ENCODE measurements around the gene GHR.

The GHR gene

GRCh38 chr5:42487077-42487476, 63.8 kb downstream of the GHR start:
- Histone ChIP-seq H4K20me1 (ENCODE audit: insufficient read depth) (no peaks in the 10 kb centered on the region), H3K27me3 (ENCODE audit: insufficient read depth, low read depth) (no peaks in the 10 kb centered on the region), H3K27ac (no peak overlapping the region)

GRCh38 chr5:42487821-42488220, 64.6 kb downstream of the GHR start:
- no peak overlapping the region for H3K4me2 ChIP-seq
- no peaks in the 10 kb centered on the region for H4K20me1 ChIP-seq (ENCODE audit: insufficient read depth)
- peaks cover 13% of the 10 kb centered on the region for H3K4me1 ChIP-seq (ENCODE audit: low read depth, poor library complexity, severe bottlenecking)
- no peaks in the 10 kb centered on the region for H3K27me3 ChIP-seq (ENCODE audit: insufficient read depth, low read depth)
- no peaks in the 10 kb centered on the region for H3K79me2 ChIP-seq (ENCODE audit: insufficient read depth, low read depth)
- no peak overlapping the region for H3K4me3 ChIP-seq (IDR thresholded peaks at IDR 0.05; ENCODE audit: insufficient read depth, low read depth, low read length)
- no peak overlapping the region for H3K27ac ChIP-seq
- TF ChIP-seq CTCF (conservative IDR thresholded peaks at IDR 0.05; ENCODE audit: low read depth, low read length) = no peak
- H3K9ac ChIP-seq = no peak overlapping the region
- no peak overlapping the region for H2AFZ ChIP-seq (ENCODE audit: low read depth)
- no peaks in the 10 kb centered on the region for H3K36me3 ChIP-seq (ENCODE audit: insufficient read depth)

More at GRCh38 chr5:42487077-42487476, 63.8 kb downstream of the GHR start:
- Histone ChIP-seq H3K4me2 (no peak overlapping the region), H3K4me1 (ENCODE audit: low read depth, poor library complexity, severe bottlenecking) (peaks cover 13% of the 10 kb centered on the region), H2AFZ (ENCODE audit: low read depth) (no peak overlapping the region), H3K9ac (no peak overlapping the region), H3K4me3 (IDR thresholded peaks at IDR 0.05; ENCODE audit: insufficient read depth, low read depth, low read length) (no peak overlapping the region), H3K79me2 (ENCODE audit: insufficient read depth, low read depth) (no peaks in the 10 kb centered on the region), H3K36me3 (ENCODE audit: insufficient read depth) (no peaks in the 10 kb centered on the region)
- TF ChIP-seq CTCF (conservative IDR thresholded peaks at IDR 0.05; ENCODE audit: low read depth, low read length) = no peak

- H3K4me2 ChIP-seq = no peak overlapping the region
- no peak for TF ChIP-seq CTCF (conservative IDR thresholded peaks at IDR 0.05; ENCODE audit: low read depth, low read length)
- H3K4me1 ChIP-seq (ENCODE audit: low read depth, poor library complexity, severe bottlenecking) = no peaks in the 10 kb centered on the region
- H3K27ac ChIP-seq = no peak overlapping the region
- H3K4me3 ChIP-seq (IDR thresholded peaks at IDR 0.05; ENCODE audit: insufficient read depth, low read depth, low read length) = no peak overlapping the region
- no peaks in the 10 kb centered on the region for H4K20me1 ChIP-seq (ENCODE audit: insufficient read depth)
- H3K27me3 ChIP-seq (ENCODE audit: insufficient read depth, low read depth) = no peaks in the 10 kb centered on the region
- no peaks in the 10 kb centered on the region for H3K36me3 ChIP-seq (ENCODE audit: insufficient read depth)
- no peak overlapping the region for H2AFZ ChIP-seq (ENCODE audit: low read depth)
- no peaks in the 10 kb centered on the region for H3K79me2 ChIP-seq (ENCODE audit: insufficient read depth, low read depth)
- no peak overlapping the region for H3K9ac ChIP-seq
Measured at GRCh38 chr5:42490831-42491230, 67.6 kb downstream of the GHR start.

DNA sequence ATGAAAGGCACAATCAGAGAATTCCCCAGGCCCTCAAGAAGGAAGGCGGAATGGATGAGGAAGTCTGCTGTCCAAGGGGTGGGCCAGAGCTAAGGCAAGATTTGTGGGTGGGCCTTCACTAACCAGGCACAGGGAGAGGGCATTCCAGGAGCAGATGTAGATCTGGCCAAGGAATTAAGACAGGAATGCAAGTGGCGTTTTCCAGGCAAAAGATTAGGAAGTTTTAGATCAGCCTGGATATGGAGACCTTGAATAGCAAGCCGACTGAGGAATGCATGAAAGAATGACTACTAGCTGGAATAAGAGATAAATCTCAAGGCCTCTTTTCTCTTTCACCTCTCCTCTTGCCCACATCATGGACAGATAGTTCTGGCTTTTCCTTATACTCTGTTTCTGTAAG, 68.5 kb downstream of the GHR start:
- Histone ChIP-seq H2AFZ (ENCODE audit: low read depth) (no peak overlapping the region), H3K36me3 (ENCODE audit: insufficient read depth) (no peaks in the 10 kb centered on the region), H3K4me1 (ENCODE audit: low read depth, poor library complexity, severe bottlenecking) (no peaks in the 10 kb centered on the region), H3K79me2 (ENCODE audit: insufficient read depth, low read depth) (no peaks in the 10 kb centered on the region), H3K4me3 (IDR thresholded peaks at IDR 0.05; ENCODE audit: insufficient read depth, low read depth, low read length) (no peak overlapping the region), H3K4me2 (no peak overlapping the region), H4K20me1 (ENCODE audit: insufficient read depth) (no peaks in the 10 kb centered on the region), H3K9ac (no peak overlapping the region), H3K27me3 (ENCODE audit: insufficient read depth, low read depth) (no peaks in the 10 kb centered on the region), H3K27ac (no peak overlapping the region)
- TF ChIP-seq CTCF (conservative IDR thresholded peaks at IDR 0.05; ENCODE audit: low read depth, low read length) = no peak
